ENCODE data around the gene GPR87. TPM values are rescaled to one million over a fixed set of nuclear protein-coding genes. Genes with fewer than 3 reads are reported as not detected.
A peak's percentile ranks its signal among the peaks of the same experiment; 100 is the strongest.

GPR87 gene, protein sequence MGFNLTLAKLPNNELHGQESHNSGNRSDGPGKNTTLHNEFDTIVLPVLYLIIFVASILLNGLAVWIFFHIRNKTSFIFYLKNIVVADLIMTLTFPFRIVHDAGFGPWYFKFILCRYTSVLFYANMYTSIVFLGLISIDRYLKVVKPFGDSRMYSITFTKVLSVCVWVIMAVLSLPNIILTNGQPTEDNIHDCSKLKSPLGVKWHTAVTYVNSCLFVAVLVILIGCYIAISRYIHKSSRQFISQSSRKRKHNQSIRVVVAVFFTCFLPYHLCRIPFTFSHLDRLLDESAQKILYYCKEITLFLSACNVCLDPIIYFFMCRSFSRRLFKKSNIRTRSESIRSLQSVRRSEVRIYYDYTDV
- total RNA-seq = not detected

DNA sequence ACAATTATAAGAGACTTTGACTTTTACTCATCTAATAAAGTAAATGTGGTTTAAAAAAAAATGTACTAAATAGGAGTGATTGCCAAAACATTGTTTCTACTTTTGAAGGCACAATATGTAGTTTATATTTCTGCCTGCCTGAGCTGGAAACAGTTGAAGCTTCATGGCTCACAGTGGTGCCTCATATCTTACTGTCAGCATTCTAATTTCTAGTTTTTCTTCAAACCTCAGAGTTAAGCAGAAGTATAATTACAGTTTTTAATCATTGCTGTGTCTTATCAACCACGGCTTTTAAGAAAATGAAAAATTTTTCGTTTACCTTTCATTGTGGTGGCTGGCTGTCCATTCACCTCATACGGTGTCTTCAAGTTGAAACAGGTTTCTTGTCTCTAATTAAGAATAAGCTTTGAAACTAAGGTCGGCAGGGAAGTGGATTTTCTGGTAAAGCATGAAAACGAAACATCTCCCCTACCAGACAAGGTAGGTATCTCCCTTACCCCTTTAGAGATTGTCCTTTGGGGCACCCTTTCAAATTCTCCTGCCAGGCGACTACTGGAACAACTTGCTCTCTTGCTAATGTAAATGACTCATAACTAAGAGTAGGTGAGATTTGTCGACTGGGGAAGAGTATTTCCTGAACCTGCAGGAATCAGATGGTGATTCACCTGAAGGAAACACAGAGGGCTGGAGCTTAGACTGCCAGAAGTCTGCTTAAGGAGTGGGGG lies at the start of gene GPR87:
Gene GPR87 (minus strand): TSS at position 554 of the 725 bp plus-strand sequence. CDS start 16,720 bp downstream, outside the sequence.
- DNase-seq (ENCODE audit: low spot score) = no peak

DNA sequence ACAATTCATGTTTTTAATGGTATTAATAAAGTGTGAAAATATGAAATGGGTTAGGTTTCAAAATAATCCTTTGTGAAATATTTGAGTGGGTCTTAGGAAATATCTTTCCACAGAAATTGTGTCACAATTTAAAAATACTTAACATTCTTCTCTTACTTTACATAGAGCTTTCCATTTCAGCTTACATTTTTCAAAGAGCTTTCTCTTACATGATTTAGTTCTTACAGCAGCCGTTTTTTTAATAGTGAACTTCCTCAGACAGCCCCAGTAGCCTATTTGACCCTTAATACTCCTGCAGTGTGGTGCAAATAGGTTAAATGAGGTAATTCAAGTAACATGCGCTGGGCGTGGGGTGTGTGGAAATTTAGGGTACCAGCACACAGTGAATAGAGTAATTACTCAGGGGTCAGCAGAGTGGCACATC lies 46.1 kb upstream of the GPR87 start:
- DNase-seq (ENCODE audit: low spot score) = no peak

DNA sequence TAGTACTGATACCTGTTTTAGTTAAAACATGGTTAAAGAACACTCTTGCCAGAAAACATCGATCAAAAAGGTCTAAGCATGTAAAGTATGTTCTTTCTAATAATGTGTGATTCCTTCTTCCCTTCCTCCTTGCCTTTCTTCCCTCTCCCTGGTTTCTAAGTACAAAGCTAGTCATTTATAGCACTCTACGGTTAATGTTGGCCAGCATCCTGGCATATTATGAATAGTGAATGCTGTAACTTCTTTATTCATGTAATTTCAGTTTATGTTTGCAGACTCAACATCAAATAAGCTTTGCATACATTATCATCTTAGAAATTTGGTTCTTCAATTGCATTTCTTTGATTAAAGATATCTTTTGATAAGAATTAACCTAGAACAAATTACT lies 40.8 kb upstream of the GPR87 start:
- DNase-seq (ENCODE audit: low spot score) = no peak

DNA sequence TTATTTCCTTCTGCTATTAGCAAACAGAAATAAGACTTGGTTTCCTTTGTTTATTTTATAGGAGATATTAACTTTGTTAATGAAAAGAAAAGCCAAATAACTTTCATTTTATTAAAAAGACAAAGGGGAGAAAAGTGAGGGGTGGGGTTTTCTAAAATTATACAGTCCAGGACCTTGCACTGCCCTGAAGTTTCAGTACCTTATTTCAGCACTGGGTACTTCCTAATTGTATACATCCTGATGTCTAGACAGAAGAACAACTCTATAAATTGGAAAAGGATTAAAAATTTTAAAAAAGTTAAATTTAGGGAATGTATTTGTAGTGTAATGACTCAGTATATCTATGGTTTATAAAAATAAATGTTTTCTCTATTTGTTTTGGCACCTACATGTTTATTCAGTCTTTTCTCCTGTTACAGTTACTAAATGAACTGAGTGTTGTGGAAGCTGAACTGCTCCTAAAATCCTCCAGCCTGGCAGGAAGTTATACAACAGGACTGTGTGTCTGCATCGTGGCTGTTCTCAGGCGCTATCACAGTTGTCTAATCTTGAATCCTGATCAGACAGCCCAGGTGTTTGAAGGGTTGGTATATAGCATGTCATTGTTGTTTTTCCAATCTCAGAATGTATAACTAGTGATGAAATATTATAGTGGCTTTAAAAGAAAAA lies 40.3 kb upstream of the GPR87 start:
- DNase-seq (ENCODE audit: low spot score) = no peak

DNA sequence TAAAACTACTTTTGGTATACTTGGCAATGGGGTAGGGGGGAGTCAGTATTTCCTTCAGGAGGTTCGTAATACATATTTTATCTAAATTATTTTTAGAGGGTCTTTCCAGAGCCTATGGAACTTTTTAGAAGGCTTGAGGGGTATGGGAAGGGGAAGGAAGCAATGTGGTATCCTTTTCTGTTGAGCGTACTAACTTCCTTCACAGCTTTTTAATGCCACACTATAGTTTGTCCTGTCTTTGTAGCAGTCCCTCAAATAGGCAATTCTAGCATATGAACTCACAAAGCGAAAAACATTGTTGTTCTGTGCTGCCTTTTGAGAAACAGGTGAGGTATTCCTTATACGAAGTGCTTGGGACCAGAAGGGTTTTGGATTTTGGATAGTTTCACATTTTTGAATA lies 35.0 kb upstream of the GPR87 start:
- no peak for DNase-seq (ENCODE audit: low spot score)

DNA sequence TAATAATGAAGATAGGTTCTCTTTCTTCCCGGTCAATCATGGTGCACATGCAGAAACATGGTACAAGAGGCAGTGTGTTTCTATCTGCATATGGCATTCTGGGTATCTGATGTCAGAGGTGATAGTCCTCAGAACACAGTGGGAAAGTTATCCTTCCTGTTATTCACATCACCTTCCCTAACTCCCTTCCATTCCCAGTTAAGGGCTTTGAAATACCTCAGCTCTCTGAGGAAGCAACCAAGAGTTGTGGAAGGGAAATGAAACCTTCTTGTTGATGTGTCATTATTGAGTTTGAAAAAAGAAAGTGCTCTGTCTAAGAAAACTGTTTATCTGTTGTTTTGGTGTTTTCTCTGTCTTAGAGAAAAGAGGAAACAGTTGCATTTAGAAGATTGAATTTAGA lies 34.6 kb upstream of the GPR87 start:
- no peak for DNase-seq (ENCODE audit: low spot score)

DNA sequence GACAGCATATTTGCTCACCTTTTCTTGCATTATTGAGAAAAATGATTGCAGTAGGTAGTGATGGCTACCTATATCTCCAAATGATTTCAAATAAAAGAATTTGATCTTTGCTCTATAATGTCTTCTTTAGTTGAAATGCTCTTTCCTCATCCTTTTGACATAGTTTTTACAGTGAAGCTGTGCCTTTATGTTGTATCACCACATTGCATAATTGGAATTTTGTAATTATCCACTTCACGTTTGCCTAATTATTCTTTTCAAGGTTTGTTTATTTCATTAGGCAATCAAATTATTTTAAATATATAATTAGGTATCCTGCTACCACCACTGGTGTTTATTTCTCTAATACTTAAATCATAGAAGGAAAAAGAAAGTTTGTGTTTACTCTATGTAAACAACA lies 34.0 kb upstream of the GPR87 start:
- no peak for DNase-seq (ENCODE audit: low spot score)

DNA sequence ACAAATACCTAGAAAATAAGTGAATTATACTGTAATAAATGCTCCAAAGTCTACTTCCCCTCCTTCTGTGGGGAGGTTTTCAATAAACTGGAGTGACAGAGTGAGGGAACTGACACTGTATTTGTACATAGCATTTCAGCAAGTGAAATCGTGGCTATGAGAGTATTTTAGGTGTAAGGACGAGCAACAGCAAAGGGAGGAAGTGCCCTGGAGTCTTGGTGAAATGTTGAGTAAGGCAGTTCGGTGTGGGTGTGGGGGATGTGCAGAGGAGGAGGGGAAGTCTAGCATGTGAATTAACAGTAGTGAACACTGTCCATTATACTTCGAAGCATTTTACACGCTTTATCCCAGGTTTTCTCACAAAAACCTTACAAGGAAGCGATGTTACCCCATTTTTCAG lies 30.8 kb upstream of the GPR87 start:
- DNase-seq (ENCODE audit: low spot score) = no peak

DNA sequence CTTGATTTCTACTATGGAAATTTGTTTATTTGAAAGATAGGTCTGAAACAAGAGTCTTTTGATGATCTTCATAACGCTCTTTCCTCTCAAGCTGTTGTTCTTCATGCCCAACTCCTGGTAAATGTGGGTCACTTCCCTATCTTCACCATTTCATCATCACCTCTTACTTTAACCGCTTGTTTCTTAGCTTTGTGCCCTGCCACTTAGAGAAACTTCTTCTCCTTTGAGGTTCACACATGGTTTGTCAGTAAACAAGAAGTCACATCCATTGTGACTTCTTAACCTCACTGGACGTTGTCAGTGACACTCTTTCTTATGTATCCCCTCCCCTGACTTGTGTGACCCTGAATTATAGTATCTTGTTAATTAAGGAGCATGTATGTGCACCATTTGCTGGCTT lies 29.7 kb upstream of the GPR87 start:
- no peak for DNase-seq (ENCODE audit: low spot score)

DNA sequence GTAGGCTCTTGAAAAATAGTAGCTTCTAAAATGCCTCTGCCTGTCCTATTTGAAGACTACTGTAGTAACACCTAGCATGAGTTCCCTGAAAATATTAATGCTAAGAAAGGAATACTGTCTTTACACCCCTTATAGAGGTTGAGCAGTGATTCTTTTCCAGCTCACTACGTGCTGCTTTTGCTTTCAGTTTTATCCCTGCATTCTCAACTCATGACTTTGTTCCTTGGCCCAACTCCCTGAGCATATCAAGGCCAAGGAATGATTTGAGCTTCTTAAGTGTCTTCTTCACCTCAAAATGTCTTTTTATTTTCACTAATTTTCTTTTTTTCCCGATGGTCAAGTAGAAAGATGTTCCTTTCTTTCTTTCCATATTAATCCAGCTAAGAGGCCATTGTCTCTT lies 29.2 kb upstream of the GPR87 start:
- peak; percentile 12 for DNase-seq (ENCODE audit: low spot score)

DNA sequence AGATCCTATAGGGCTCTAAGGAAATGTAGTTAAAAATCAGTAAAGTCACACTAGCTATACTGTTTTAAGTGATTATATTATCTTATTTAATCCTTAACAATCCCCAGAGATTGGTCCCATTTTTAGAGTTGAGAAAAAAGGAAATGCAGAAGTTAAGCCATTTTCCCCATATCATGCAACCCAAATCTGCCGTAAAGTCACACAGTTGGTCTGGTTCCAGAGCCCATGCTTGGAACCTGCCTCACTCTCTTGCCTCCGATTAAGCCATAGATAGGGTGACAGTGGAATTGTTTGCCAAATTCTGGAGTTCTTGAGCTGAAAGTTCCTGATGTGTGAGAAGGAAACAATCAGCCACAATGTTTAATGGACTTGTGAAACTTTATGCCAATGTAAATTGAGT lies 15.1 kb upstream of the GPR87 start:
- DNase-seq (ENCODE audit: low spot score) = no peak

DNA sequence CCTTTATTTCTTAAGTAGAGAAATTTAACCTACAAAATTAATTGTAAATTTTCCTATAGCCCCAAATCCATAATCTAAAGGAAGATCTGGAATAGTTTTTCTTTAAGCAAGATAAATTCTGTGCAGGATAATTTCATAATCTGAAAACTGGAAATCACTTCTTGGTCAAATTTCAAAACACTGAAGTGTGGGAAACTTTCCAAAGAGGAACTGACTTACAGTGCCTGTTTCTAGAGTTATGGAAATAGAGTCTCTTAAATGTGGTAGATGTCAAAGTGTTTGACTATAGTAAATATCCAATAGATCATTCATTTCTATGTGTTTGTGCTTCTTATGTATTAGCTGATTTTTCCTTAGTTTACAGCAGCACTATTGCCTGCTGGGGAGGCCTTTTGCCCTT lies 14.3 kb upstream of the GPR87 start:
- DNase-seq (ENCODE audit: low spot score) = no peak

DNA sequence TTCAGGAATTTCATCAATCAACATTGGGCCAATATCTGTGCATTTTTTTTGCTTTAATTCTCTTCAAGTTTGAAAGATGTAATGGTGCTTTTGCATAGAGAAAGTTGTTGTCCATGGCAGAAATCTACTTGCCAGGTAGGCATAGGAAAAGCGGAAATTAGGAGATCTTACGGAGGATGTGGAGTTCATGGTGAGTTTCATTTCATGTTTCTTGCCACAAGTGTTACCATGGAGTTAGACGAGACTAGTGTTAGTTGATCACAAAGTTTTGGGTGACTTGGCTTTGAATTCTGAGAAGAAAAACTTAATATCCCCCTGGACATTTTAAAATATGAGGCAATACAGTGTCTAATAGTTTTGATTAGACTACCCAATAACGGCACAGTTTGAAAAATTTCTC lies 13.8 kb upstream of the GPR87 start:
- no peak for DNase-seq (ENCODE audit: low spot score)

DNA sequence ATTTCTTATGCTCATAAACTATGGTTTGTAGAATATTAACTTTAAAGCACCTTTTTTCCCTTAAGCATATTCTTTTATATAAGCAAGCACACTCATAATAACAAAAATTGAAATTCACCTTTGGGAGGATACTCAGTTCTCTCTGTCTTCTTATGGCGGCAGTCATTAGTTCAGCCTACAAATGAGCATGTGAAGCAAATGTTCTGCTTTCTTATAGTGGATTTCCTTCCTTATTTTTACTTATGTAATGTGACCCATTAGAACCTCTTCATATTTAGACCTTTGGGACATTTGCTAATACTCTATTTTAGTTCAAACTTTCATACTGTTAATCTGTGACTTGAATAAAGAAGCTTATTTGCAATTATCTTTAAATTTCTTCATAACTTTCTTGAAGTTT lies 12.7 kb upstream of the GPR87 start, which contains the start of gene P2RY13:
Gene P2RY13 (minus strand): TSS at position 187 of the 400 bp plus-strand sequence. CDS start 21 bp downstream, at position 166.
- DNase-seq (ENCODE audit: low spot score) = no peak

DNA sequence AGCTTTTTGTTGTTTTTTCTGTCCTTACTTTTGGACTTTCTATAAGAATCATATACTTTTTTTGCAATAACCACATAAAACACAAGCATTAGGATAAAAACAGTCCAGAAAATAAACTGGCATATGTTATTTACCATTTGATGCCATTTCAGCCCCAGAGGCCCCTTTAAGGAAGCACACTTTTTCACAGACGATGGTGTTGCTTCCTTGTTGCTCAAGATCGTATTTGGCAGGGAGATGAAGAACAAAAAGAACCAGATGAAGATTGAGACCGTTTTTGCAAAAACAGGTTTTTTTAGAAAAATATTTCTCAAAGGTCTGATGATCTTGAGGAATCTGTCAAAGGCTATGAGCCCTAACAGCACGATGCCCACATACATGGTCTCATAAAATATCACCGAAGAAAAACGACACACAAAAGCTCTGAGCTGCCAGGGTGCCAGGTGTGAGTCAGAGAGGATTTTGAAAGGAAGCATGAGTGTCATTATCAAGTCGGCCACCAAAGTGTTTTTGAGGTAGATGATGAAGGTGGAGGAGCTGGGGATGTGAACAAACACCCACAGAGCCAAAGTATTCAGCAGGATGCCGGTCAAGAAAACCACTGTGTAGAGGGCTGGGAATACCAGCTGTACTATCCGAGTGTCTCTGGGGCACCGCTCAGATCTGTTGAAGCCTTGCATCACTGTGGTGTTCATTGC lies 11.8 kb upstream of the GPR87 start:
- DNase-seq (ENCODE audit: low spot score) = no peak

DNA sequence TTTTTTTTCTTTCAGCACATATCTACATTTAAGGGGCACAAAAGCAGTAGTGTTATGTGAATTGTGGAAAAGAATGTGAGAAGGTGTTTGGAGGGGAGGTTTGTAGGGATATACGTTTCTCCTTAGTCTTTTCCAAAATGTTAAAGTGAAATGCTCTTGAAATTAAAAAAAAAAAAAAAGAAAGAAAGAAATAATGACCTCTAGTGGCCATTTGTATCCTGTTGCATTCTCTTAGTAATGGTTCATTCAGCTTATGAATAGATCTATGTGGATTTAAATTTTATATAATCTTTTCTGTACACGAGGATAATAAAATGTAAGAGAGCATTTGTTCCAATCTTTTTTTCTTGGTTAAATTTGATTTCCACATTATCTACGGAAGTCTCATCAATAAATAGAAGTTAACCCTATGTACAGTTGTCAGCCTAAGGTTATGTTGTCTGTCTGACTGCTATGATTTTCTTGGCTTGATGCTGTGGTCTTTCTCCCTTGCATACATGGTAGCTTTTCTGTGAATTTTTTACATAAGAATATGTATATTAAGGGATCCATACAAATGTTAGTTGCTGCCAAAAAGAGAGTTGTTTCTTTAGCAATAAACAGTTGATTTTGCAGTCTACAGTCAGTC lies 11.1 kb upstream of the GPR87 start:
- no peak for DNase-seq (ENCODE audit: low spot score)

DNA sequence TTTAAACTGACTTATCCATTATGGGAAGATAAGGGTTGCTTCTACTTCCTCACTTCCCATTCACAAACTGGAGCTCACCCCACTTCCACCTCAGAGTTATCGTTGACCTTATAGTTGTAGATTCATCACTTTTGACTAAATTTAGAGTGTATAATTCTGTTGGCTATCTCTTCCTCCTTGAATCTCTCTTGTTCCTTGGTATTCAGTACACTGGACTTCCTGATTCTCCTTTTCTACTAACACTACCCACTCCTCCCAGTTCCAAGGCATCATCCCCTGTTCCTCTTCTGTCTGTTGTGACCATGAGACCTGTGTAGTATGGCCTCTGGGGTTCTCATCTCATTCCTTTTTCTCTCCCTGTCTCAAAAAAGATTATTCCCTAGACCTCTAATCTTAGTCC lies 5.9 kb upstream of the GPR87 start:
- DNase-seq (ENCODE audit: low spot score) = no peak

DNA sequence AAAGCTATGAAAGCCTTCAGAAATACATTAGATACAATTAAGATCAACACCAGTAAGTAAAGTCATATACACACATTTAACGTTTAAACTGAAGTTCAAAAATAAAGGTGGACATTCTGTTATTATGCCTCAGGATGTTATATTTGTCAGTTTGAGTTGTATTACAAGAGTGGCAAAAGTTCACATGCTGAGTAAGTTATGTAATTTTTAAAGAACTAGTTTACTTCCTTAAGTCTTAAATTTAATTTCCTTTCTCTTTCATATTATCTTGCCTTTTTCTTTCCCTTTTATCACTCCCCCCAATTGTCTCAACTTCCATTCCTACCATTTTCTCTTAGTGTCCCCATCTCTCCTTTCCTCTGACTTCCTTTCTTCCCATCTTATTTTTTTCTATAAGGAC lies 4.9 kb upstream of the GPR87 start:
- no peak for DNase-seq (ENCODE audit: low spot score)

DNA sequence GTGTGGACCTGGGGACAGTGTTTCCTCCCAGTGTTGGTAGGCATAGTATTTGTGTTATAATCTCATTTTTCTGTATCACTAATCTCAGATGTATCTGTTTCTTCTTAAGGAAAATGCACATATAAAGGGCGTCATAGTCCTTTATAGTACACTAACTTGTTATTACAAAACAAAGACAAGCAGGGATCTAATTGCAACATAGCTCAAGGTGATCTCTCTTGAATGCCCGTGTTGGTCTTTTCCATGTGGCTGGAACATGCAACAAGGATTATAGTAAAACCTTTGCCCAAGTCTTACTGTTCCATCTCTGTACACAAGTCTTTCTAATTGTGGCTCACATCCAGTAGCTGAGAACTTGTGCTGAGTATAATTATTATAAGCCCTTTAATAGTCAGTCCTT lies 3.5 kb upstream of the GPR87 start:
- no peak for DNase-seq (ENCODE audit: low spot score)

DNA sequence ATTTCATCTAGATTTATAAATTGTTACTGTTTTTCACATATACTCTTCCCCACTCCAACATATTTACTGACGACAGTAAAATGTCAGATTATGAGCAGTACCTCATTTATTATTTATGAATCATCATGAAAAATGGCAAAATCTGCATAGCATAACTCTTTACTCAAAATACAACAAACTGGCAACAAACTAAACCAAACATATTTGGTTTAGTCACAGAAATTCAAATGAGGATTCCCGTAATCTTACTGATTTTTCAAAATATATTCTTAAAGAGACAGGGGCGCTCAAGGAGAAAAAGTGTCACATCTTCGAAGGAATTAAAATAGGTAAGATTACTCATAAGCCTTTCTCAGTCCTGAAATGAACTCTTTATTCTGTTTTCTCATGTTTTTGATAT lies 3.0 kb upstream of the GPR87 start:
- no peak for DNase-seq (ENCODE audit: low spot score)

DNA sequence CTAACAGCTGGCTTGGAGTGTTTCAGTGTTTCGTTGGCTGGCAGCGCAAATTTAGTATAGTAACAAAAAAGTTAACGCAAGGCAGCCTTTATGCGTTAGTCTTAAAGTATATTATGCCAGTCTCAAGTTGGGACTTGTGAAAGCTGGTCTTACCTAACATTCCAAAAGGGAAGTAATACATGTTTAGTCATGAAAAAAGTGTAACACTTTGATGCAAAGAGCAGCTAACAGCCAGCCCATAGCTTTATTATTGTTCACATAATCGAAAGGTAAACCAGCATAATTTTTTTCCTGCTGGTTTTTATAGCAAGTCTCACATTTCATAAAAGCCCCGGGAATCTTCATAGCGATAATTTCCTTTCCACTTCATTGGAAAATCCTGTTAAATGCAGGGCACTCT lies 2.4 kb upstream of the GPR87 start:
- no peak for DNase-seq (ENCODE audit: low spot score)

DNA sequence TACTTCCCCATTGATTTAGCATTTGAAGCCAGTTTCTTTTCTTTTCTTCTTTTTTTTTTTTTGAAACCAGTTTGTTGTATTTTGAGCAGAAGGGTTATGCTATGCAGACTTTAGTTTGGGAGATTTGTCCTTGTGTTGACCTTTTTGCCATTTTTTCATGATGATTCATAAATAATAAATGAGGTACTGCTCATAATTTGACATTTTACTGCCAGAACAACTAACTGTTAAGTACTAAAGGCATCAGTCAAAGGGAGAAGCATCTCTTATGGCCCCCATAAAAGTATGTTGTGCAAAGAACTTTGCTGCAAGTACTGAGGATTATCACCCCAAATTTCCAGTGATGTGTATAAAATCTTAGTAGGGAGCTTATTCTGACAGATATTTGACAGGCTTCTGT lies 1.7 kb upstream of the GPR87 start:
- no peak for DNase-seq (ENCODE audit: low spot score)
